Measurements from ENCODE around the gene JUND.

Gene JUND

DNA sequence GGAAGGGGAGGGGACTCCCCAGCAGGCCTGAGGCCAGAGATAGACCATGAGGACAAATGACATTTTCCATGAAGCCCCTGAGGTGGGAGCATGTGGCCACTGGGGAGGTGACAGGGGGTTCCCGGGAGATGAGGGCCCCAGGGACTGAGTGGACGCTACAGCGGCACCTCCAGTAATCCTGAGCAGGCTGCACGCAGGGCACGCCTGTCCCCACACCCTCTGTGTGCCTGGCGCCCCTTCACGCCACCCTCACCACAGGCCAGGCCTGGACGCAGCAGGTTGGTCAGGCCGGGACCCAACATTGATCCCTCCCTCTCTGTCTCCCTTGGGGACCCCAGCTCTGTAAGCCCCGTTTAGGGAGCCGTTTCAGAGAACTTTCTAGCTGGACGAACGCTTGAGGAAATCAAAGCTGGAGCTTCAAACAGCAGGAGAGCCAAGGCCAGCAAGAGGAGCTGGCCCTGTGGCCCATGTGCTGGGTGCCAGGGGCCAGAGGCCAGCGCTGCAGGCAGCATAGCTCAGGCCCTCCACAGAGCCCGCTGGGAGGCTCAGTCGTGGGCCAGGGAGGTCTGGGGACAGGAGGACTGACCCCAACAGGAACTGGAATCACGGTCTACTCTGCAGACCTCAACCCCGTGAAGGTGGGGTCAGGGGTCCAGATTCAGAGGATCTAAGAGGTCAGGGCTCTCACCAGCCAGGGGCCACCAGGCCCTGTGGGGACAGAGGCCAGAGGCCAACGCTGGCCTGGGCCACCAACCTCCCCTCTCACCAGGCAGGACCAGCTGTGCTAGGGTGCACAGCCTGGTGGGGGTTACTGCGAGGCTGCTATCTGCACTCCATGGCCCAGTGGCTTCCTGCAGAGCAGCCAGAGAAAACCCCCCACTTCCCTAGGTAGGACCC is 26.9 kb upstream of the JUND start:
- no peak for DNase-seq

DNA sequence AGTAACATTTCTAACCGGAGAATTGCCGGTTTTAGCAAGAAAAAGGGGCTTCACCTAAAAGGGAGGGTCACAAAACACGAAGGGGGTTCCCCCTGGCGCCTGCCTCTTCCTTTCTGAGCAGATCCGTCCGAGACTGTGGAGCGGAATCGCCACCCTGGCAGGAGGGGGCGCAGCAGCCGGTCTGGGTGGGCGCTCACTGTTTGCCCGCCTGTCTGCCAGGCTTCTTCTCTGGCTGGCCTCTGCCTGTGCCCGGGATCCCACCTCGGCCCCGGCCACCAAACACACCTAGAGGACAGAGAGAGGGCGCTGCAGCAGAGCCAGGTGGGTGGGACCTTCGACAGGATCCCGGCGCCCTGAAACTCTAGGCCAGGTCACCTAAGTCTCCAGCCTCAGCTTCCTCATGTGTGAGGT is 25.9 kb upstream of the JUND start:
- peak; percentile 30 for DNase-seq

DNA sequence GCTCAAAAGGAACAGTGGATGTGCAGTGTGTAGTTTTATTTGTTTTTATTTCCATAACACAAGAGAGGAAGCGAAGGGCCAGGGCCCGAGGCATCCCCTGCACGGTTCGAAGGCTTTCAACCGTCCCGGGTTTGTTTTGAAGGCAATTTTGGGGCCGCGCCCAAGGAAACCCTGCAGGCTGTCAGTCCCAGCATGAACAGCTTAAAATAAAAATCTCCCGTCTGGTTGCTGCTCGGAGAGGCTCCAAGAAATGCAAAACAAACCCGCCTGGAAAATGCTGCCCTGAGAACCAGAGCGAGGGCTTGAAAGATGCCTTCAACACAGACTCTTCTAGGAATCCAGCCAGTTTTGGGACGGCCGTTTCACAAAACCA is 25.5 kb upstream of the JUND start:
- DNase-seq = no peak

DNA sequence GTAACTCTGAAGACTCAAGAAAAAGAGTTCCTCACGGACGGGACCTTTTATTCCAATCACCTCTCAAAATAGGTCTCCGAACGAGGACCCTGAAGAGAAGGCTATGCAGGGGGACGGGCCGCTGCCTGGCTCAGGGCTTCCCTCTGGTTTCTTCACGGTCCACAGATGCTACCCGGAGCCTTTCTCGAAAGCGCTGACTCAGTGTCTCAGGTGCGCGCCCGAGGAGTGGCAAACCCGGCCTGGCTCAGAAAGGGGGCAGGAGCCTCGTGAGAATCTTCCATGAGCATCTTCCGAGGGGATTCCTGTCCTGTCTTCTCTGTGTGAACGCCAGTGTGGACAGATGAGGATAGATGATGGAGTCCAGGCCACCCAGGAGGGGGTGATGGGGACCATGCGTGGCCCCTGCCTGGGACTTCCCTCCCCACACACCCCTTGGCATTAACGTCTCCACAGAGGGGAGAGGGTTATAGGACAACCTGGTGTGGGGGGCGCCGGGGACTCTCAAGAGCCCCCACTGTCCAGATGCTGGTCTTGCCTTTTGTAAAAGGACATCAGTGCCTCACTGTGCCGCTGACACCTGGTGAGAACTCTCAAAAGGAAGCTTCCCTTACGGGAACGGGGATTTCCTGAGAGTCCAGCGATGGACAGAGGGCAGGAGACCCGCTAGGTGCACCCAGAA is 24.9 kb upstream of the JUND start:
- no peak for DNase-seq

DNA sequence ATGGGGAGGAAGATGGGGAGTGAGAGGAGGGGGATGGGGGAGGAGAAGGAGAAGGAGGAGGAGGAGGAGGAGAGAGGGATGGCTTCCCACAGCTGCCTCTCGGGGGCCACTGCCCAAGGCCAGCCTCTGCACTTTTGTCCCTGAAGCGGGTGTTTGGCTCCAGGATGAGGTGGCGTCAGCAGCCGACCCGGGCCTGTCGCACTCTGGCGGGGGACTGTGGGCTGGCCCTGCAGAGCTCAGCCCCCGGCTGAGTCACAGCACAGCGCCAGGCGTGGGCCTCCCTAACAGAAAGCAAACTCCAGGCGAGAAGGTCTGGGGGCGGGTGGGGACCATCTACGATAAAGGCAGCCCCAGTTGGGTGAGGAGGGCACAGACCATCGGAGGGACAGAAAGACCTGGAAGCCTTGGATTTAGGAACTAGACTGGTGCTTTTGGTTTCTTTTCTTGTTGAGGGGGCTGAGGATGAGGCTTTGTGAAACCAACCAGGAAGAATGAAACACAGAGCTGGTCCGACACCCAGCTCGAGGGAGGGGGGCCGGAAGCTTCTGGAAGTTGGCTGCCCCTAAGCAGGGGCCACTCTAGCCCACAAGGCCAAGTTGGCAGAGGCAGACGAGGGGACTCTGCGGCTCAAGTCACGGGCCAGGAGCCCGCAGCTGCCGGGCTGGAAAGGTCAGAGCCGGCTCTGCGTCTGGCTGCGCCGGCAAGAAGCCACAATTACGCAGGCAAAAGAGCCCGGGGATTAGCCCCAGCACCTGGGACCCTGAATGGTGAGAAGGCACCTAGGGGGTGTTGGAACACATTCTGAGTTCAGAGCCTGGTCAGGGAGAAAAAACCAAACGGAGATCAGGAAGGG is 23.3 kb upstream of the JUND start:
- peak; percentile 75 for DNase-seq

DNA sequence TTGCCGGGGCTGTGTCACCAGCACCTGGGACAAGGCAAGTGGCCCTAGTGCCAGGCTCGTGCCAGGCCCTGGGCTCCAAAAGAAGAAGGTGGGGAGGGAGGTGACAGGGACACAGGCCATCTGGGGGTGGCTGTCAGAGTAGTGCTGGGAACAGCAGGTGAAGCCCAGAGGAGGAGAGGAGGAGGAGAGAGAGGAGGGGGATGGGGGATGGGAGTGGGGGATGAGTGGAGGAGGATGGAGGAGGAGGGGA is 22.7 kb upstream of the JUND start:
- DNase-seq = no peak

DNA sequence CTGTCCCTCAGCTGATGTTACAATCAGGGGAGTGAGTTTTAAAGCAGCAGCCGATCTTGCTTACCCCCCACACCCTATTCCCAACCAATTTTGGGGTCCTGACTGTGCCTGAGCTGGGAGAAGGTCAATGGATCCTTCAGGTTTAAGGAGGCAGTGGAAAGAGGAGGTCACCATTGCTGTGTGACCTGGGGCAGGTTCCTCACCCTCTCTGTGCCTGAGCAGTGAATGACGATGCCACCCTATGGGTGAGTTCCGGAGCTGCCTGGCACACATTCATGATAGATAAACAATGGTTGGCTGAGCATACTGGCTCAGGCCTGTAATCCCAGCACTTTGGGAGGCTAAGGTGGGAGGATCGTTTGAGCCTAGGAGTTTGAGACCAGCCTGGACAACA is 20.3 kb upstream of the JUND start:
- no peak for DNase-seq

DNA sequence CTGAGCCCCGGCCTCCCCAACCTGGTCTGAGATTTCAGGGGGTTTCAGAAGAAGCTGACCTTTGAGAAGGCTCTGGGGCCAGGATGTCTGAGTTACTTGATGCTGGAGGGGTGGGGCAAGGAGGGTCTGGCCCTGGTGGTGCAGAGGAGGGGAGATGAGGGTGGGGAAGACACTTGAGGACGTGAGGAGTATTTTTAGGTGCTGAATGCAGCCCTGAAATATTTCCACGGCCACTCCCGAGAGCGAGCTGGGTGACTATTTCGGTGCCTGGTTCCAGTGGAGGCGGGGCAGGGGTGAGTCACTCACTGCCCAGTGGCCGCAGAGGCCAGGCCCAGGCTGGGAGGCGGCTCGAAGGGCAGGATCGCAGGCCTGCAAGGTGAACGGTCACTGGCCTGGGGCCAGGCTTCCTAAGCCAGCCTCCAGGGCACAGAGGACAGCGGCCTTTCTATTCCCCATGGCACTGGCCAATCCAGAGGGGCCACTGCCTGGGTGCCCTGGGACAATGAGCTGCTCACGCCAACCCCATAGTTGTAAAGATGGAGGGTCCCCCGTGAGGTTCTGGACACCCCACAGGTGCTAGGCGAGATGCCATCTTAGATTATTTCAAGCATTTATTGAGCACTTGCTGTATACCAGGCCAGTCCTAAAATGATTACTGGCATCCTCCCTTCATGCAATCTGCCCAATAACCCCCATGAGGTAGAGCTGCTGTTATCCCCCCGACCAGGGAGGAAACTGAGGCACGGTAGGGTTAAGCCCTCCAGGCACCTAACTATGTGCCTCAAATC is 19.7 kb upstream of the JUND start:
- no peak for DNase-seq

DNA sequence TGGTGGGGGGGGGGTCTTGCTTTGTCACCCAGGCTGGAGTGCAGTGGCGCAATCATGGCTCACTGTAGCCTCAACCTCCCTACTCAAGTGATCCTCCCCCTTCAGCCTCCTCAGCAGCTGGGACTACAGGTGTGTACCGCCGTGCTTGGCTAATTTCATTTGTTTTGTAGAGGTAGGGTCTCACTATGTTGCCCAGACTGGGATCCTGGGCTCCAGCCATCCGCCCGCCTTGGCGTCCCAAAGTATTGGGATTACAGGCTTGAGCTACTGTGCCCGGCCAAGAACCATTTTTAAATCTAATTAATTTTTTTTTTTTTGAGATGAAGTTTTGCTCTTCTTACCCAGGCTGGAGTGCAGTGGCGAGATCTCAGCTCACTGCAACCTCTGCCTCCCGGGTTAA is 18.2 kb upstream of the JUND start:
- no peak for DNase-seq

DNA sequence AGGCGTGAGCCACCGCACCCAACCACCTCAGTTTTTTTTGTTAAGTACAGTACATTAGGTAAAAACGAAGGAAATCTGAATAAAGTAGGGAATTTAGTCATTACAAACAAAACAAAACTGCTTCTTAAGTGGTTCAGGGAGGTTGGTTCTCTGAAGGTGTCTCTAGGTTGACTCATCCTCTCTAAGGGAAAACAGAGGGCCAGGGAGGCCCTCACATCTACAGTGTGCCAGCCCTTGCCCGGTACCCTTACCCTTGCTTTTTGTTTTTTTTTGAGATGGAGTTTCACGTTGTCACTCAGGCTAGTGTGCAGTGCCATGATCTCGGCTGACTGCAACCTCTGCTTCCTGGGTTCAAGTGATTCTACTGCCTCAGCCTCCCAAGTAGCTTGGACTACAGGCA is 17.2 kb upstream of the JUND start:
- no peak for DNase-seq

DNA sequence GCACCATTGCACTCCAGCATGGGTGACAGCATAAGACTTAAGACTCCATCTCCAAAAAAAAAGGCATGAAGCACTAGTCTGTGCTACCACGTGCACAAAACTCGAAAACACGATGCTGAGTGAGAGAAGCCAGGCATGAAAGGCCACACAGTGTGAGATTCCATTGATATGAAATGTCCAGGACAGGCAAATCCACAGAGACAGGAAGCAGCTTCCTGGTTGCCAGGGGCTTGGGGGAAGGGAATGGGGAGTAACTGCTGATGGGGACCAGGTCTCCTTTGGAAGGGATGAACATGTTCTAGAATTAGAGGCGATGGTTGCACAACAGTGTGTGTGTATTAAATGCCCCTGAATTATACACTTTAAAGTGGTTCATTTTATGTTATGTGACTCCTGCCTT is 15.9 kb upstream of the JUND start:
- no peak for DNase-seq

DNA sequence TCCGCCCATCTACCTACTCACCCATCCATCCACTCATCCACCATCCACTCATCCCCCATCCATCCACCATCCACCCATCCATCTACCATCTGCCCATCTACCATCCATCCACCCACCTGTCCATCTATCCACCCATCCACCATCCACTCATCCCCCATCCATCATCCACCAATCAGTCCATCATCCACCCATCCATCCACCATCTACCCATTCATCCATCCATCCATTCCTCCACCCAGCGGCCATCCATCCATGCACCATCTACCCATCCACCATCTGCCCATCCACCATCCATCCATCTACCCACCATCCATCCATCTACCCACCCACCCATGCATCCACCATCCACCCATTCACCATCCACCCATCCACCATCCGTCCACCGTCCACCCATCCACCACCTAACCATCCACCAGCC is 13.6 kb upstream of the JUND start:
- DNase-seq = no peak

DNA sequence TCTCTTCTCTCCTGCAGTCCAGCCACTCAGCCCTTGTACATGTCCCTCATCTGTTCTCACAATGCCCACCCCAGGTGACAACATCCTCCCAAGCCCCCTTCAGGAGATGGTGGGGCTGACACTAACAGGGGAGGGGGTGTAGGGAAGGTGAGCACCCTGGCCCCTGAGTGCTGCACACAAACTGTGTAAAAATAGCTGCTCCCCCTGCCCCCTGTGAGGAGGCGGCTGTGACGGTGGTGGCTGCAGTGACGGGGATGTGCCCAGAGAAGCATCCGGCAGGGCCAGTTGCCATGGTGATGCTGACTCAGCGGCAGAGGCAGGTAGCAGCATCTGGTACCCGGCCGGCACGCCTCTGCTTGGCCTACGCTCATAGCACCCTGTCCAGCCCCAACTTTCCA is 13.0 kb upstream of the JUND start:
- peak; percentile 90 for DNase-seq

DNA sequence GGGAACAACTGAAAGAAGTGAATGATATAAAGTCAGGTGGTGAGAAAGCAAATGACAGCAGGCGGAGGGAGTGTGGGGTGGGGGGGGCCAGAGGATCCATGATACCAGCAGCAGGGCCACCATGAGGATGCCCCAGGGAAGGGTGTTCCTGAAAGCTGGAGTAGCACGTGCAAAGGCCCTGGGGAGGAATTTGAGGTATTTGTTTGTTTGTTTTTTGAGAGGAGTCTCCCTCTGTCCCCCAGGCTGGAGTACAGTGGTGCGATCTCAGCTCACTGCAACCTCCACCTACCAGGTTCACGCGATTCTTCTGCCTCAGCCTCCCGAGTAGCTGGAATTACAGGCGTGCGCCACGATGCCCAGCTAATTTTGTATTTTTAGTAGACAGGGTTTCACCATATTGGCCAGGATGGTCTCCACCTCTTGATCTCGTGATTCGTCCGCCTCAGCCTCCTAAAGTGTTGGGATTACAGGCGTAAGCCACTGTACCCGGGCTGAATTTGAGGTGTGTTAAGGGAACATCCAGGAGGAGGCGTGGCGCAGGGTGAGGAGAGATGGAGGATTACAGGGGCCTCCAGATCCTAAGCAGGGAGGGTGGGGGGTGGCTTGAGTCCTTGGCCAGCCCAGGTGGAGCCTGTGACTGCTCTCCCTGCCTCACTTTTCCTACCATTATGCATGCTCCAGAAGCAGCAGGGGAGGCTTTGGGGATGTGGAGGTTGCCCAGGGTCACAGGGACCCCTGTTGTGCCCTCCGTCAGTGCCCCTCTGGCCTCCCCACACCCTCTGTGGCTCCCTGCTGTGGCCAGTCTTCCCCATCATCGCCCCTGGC is 12.4 kb upstream of the JUND start:
- no peak for DNase-seq

DNA sequence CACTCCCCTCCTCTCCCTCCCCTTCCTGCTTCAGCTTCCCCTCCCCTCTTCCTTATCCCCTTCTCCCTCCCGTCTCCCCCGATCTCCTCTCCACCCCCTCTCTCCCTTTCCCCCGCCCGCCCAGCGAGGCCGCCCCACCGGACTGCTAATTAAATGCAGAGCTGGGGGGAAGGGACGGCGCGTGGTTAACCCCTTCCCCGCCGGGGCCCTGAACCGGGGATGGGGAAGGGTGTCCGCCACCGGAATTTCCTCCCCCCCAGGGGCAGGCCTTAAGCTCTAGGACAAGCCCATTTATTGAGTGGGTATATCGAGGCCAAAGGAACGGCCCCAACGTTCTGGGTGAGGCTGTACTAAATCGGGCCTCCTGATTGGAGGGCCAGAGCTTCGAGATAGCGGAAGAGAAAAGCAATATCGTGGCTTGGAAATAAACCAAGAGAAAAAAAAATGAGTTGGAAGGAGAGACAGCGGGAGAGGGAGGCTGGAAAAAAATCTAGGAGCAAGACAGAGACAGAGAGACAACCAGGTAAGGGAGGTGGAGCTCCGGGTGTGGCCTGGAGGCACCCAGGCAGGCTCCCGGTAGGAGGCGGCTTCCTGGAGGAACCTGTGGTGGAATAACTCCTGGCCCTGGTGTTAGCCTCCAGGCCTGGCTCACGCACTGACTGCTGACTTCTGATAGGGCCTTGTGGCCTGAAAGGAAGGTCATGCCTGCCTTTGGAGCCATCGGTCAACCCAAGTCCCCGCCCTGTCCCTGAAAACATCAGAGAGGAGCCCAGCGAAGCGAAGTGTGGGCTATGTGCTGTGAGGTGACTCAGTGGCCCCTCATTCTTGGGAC is 11.6 kb upstream of the JUND start:
- DNase-seq = no peak

DNA sequence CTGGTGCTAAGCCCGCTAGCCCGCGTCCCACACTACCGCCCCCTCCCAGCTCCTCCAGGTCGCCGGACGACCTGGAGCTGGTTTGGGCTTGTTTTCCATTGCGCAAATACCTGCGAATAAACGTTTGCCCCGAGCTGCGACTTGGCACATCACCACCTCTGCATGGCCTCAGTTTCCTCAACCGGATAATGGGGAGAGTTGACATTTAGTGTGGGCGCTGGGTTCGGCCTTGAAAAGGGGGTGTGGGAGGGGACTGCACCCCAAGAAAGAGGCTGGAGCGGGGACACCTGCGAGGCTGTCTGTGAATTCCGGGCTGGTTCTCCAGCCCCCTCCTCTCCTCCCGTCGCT is 11.0 kb upstream of the JUND start:
- DNase-seq = no peak

DNA sequence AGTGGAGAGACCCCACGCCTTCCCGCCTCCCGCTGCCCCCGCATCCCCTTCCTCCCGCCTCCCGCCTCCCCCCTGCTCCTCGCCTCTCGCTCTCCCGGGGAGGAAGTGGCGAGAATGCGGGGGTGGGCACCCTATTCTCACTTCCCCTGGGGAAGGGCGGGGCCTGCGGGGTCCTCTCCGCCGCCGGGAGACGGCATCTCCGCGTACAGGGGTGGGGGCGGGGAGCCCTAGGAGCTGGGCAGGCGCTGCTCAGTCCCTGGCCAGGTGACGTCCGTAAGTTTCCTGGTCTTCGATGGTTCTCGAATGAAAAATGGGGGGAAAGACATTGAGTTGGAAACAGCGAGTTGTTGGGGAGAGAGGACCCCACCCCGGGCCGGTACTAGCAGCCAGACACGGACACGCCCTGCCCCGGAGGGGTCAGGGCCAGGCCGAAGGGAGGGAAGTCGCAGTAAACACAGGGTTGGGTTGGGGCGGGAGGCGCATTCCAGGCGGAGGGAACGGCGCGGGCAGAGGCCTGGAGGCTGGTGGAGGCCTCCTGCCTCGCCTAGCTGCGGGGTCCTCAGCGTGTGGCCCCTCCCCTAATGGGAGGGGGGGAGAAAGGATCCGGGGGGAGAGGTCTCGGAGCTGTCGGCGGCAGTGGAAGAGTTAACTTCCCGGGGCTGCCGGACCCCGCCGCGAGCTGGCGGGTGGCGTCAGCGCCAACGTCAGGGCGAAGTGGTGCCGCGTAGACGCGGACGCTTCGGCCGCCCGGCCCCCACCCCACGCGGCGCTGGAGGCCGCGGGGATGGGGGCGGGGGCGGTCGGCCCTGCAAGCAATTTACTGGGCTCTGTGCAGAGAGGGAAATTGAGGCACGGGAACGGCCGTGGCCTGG is 10.4 kb upstream of the JUND start:
- DNase-seq = peak; percentile 66

DNA sequence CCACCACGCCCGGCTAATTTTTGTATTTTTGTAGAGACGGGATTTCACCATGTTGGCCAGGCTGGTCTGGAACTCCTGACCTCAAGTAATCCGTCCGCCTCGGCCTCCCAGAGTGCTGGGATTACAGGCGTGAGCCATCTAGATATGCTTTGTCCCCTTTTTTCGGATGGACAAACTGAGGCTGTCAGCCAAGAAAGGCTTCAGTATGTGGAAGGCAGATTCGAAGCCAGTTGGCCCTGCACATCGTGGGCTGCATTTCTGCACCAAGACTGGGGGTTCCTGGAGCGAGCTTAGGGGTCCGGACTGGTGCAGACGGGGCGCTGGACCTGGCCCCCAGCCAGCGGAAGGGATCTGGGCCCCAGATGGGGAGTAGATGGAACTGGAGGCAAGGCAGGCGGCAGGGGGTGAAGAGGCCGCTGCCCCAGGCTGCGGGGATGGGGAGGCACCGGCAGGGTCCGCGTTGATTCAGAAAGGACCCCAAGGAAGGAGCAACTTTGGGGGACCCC is 9.7 kb upstream of the JUND start:
- no peak for DNase-seq

DNA sequence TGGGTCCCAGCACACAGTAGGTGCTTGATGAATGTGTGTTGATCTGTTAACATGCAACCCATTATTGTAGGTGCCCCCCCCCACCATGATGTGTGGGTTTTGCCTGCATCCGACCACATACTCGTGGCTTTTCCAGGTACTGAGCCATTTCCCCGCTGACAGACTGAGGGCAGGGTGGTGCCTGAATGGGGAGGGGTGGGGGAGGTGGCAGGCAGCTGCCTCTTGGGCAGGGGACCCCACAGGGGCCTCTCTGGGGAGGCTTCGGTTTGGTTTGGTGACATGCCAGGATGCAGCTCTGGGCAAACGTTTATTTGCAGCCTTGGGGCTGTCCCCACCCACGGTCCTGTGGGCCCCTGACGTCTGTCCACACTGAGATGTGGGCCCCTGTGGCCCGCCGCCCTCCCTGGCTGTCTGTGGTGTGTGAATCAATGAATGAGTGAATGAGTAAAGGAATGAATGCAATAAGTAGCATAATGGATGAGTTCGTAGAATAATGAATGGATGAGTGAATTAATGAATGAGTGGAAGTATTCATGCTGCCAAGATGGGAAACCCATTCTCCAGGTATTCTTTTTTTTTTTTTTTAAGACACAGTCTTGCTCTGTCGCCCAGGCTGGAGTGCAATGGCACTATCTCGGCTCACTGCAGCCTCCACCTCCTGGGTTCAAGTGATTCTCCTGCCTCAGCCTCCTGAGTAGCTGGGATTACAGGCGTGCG is 9.0 kb upstream of the JUND start:
- peak; percentile 74 for DNase-seq
